ENCODE data around the gene FOXN3. TPM values are rescaled to one million over a fixed set of nuclear protein-coding genes. Genes with fewer than 3 reads are reported as not detected.

The FOXN3 gene
- total and polyA plus RNA-seq, 10 of the 15 experiments (the other 5 are each of a cell fraction or from before 2014, with no cell fraction given), result 4.5 to 68.9 (median 29.7) TPM

DNA sequence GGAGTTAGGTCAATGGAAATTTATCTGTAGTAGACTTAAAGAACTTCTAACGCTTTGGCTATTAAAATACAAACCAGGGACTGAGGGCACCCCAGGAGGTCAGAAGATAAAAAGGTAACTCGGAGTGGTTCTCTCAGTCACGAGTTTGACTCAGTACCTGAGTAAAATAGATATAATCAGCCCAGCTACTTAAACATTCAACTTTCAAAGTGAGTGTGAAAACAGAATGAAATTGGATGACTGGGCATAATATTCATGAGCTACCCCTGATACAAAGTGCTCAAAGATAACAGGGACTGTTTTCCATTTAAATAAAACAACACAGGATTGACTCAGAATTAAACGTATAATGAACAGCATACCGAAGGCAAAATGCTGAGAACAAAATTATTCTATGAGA is 75.0 kb downstream of the FOXN3 start:
- RAD21 ChIA-PET (ENCODE audit: unreplicated experiment), result interaction anchor here (0.7 to 1.3 kb wide), 2 partner anchors 10 to 24 kb away, joined by 3 to 4 read pairs; no protein-coding TSS in a partner anchor
- ATAC-seq, result peak; percentile 48; the same call in 2 of the 3 replicates
- no peak for DNase-seq (ENCODE audit: low read depth, low spot score)
- Histone ChIP-seq H3K27me3 (replicated peaks in 1 of 2; ENCODE audit: control insufficient read depth in 2 of 2, insufficient read depth in 2 of 2, low read length in 1 of 2) (no peaks in the 10 kb centered on the region), H3K9ac (ENCODE audit: control insufficient read depth, insufficient read depth, low read length) (no peak overlapping the region), H2AFZ (ENCODE audit: control insufficient read depth, low read depth, low read length) (no peak overlapping the region), H3K9me3 (replicated peaks; ENCODE audit: control insufficient read depth, insufficient read depth, low read length) (no peaks in the 10 kb centered on the region), H3K79me2 (ENCODE audit: control insufficient read depth, insufficient read depth, low read length) (peaks cover 9% of the 10 kb centered on the region), H3K4me1 (ENCODE audit: control insufficient read depth, insufficient read depth, low read length) (peaks cover 36% of the 10 kb centered on the region), H3K27ac (ENCODE audit: control insufficient read depth, insufficient read depth) (no peak overlapping the region), H3K4me3 (no peak overlapping the region), H3K36me3 (ENCODE audit: control insufficient read depth in 2 of 2, insufficient read depth in 2 of 2, low read length in 1 of 2) (peaks cover 1 to 10% of the 10 kb centered on the region in 2 experiments; a peak in 3 of 4 replicates), H4K20me1 (ENCODE audit: control insufficient read depth, insufficient read depth) (no peaks in the 10 kb centered on the region), H3K4me2 (ENCODE audit: control insufficient read depth, insufficient read depth) (no peak overlapping the region)
- POLR2A ChIA-PET, result no interaction called here
- WGBS (ENCODE audit: insufficient coverage, insufficient replicate concordance, low lambda C conversion rate, missing lambda C conversion rate), result 24% methylated on average over 5 of the region's 5 CpGs
- CTCF ChIA-PET, result interaction anchor here (1.0 to 1.8 kb wide), 4 partner anchors 10 to 34 kb away, joined by 3 to 8 read pairs (median 3); no protein-coding TSS in a partner anchor
- TF ChIP-seq ZNF217 (IDR thresholded peaks at IDR 0.05), result no peak
- no peak for TF ChIP-seq ZNF274 (IDR thresholded peaks at IDR 0.05; ENCODE audit: insufficient read depth, insufficient read length)
- TF ChIP-seq NFIC (IDR thresholded peaks at IDR 0.05; ENCODE audit: low read depth, low read length), result peak; percentile 39; the same call in 1 of the 2 replicates
- TF ChIP-seq JUNB (IDR thresholded peaks at IDR 0.05), result peak; percentile 54
- TF ChIP-seq MEF2A (IDR thresholded peaks at IDR 0.05; ENCODE audit: insufficient read depth, low read depth, low read length), result 0 out of 2 replicates have a peak, but pooled peaks have one; percentile 5
- SMC1A ChIA-PET (ENCODE audit: uncharacterized antibody, unreplicated experiment), result interaction anchor here (0.7 to 2.8 kb wide), 9 partner anchors 10 to 73 kb away, joined by 3 to 10 read pairs (median 5); no protein-coding TSS in a partner anchor
- FAIRE-seq, result no peak
- intact Hi-C loops (cut with micrococcal nuclease; ENCODE audit: unreplicated experiment), result no loop called here
- in situ Hi-C loops (cut with MboI), result no loop called here
- no TSS peak for BruUV-seq (replicated peaks)
